GM12801 (cell line): ENCODE results near the gene IFIT3.

Experiments used
- CTCF ChIP-seq: IDR thresholded peaks from one replicate; pipeline ENCODE4 v1.5.1; 2011; ENCODE audit warnings: control low read depth; ENCODE audit not compliant: insufficient read length; ENCODE audit errors: extremely low read depth

The IFIT3 gene

GRCh38 chr10:89299031-89299430, 28.8 kb upstream of the IFIT3 start:
- no peak for TF ChIP-seq CTCF

- TF ChIP-seq CTCF = no peak
These were observed 26.6 kb upstream of the IFIT3 start for GRCh38 chr10:89301232-89301631.

- no peak for TF ChIP-seq CTCF
These were observed 25.9 kb upstream of the IFIT3 start, which contains the start of gene IFIT2 for GRCh38 chr10:89301721-89302445. Gene IFIT2, plus strand, starts transcription at chr10:89302046. Its CDS starts 78 bp downstream, at chr10:89302124.

GRCh38 chr10:89302625-89303024, 25.2 kb upstream of the IFIT3 start:
- TF ChIP-seq CTCF = no peak

GRCh38 chr10:89303161-89303560, 24.6 kb upstream of the IFIT3 start:
- no peak for TF ChIP-seq CTCF

- no peak for TF ChIP-seq CTCF
These were observed 23.8 kb upstream of the IFIT3 start for GRCh38 chr10:89304026-89304425.

GRCh38 chr10:89304446-89304845, 23.4 kb upstream of the IFIT3 start:
- TF ChIP-seq CTCF = no peak

- no peak for TF ChIP-seq CTCF
These were observed 22.9 kb upstream of the IFIT3 start for GRCh38 chr10:89304925-89305324.
